ENCODE results near the gene CFAP74.

- TF ChIP-seq CTCF (tag by site-specific recombination; IDR thresholded peaks at IDR 0.05) = no peak
- TF ChIP-seq ZNF48 (tag by site-specific recombination; IDR thresholded peaks at IDR 0.05) = no peak
- TF ChIP-seq ZNF704 (tag by site-specific recombination; IDR thresholded peaks at IDR 0.05) = no peak
- no peak for TF ChIP-seq ZNF600 (tag by site-specific recombination; IDR thresholded peaks at IDR 0.05)
- TF ChIP-seq ZNF121 (tag by site-specific recombination; IDR thresholded peaks at IDR 0.05) = no peak
- TF ChIP-seq ZFHX2 (tag by site-specific recombination; conservative IDR thresholded peaks at IDR 0.05) = no peak
- TF ChIP-seq ZNF10 (tag by site-specific recombination; IDR thresholded peaks at IDR 0.05) = no peak
- TF ChIP-seq, protein P1, sequence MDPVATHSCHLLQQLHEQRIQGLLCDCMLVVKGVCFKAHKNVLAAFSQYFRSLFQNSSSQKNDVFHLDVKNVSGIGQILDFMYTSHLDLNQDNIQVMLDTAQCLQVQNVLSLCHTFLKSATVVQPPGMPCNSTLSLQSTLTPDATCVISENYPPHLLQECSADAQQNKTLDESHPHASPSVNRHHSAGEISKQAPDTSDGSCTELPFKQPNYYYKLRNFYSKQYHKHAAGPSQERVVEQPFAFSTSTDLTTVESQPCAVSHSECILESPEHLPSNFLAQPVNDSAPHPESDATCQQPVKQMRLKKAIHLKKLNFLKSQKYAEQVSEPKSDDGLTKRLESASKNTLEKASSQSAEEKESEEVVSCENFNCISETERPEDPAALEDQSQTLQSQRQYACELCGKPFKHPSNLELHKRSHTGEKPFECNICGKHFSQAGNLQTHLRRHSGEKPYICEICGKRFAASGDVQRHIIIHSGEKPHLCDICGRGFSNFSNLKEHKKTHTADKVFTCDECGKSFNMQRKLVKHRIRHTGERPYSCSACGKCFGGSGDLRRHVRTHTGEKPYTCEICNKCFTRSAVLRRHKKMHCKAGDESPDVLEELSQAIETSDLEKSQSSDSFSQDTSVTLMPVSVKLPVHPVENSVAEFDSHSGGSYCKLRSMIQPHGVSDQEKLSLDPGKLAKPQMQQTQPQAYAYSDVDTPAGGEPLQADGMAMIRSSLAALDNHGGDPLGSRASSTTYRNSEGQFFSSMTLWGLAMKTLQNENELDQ (tag by site-specific recombination; IDR thresholded peaks at IDR 0.05; ENCODE audit: low read depth) = no peak
- TF ChIP-seq ZNF776 (tag by site-specific recombination; IDR thresholded peaks at IDR 0.05; ENCODE audit: borderline replicate concordance) = no peak
- TF ChIP-seq ZFP3 (tag by site-specific recombination; IDR thresholded peaks at IDR 0.05; ENCODE audit: low read depth) = no peak
- no peak for TF ChIP-seq SETDB1 (IDR thresholded peaks at IDR 0.05; ENCODE audit: insufficient read length, low read length)
- TF ChIP-seq ZBTB44 (tag by site-specific recombination; IDR thresholded peaks at IDR 0.05) = no peak
- no peak for TF ChIP-seq ZNF830 (tag by site-specific recombination; IDR thresholded peaks at IDR 0.05; ENCODE audit: low read depth)
- no peak for TF ChIP-seq ZNF473 (tag by site-specific recombination; IDR thresholded peaks at IDR 0.05)
Observed at GRCh38 chr1:1966071-1966740, 37.4 kb downstream of the CFAP74 start.
